Measurements from ENCODE around the gene TMC7.
"Not testable (repeated sequence)": the region's sequence is repeated elsewhere in the genome, so short reads cannot be mapped to it uniquely, and the experiment has no call there.

Gene TMC7

GRCh38 chr16:18979936-18980335 lies 3.8 kb upstream of the TMC7 start:
- no peak for DNase-seq (ENCODE audit: extremely low spot score)
- ChIA-PET POLR2A (no interaction called here), CTCF (no interaction called here)
- no peak for TF ChIP-seq TARDBP (IDR thresholded peaks at IDR 0.05)
- TF ChIP-seq ZNF384 (IDR thresholded peaks at IDR 0.05), result no peak
- TF ChIP-seq L3MBTL2 (conservative IDR thresholded peaks at IDR 0.05), result no peak

GRCh38 chr16:18984435-18985005 lies 786 bp downstream of the TMC7 start:
- POLR2A ChIA-PET, result interaction anchor here (0.9 to 1.5 kb wide), 4 partner anchors 14 to 194 kb away, joined by 3 to 5 read pairs (median 3); partner anchors contain the start of genes ARL6IP1, COQ7 and RPS15A
- CTCF ChIA-PET, result interaction anchor here (1.2 to 1.5 kb wide), 2 partner anchors 84 to 101 kb away, joined by 3 to 9 read pairs; no protein-coding TSS in a partner anchor
- DNase-seq (ENCODE audit: extremely low spot score), result no peak
- no peak for TF ChIP-seq FOXM1 (IDR thresholded peaks at IDR 0.05; ENCODE audit: borderline replicate concordance)
- no peak for TF ChIP-seq CTBP1 (IDR thresholded peaks at IDR 0.05; ENCODE audit: borderline replicate concordance)
- no peak for TF ChIP-seq TARDBP (IDR thresholded peaks at IDR 0.05)
- no peak for TF ChIP-seq PKNOX1 (IDR thresholded peaks at IDR 0.05)
- no peak for TF ChIP-seq ARNT (IDR thresholded peaks at IDR 0.05)
- TF ChIP-seq L3MBTL2 (conservative IDR thresholded peaks at IDR 0.05), result no peak
- no peak for TF ChIP-seq BHLHE40 (IDR thresholded peaks at IDR 0.05; ENCODE audit: borderline replicate concordance)

GRCh38 chr16:18985256-18985655 lies 1.5 kb downstream of the TMC7 start:
- DNase-seq (ENCODE audit: extremely low spot score), result not testable (repeated sequence)
- ChIA-PET POLR2A (interaction anchor here (1.2 kb wide), 1 partner anchor 82 kb away, joined by 3 read pairs; the partner anchor contains the start of gene COQ7), CTCF (interaction anchor here (0.6 kb wide), 1 partner anchor 152 kb away, joined by 3 read pairs; no protein-coding TSS in a partner anchor)

GRCh38 chr16:18991731-18992130 lies 8.0 kb downstream of the TMC7 start:
- CTCF ChIA-PET; DNase-seq (ENCODE audit: extremely low spot score); POLR2A ChIA-PET: not testable (repeated sequence)

GRCh38 chr16:18993531-18993930 lies 9.8 kb downstream of the TMC7 start:
- CTCF ChIA-PET; POLR2A ChIA-PET; DNase-seq (ENCODE audit: extremely low spot score): not testable (repeated sequence)

GRCh38 chr16:18994181-18994580 lies 10.4 kb downstream of the TMC7 start:
- POLR2A ChIA-PET, CTCF ChIA-PET: not testable (repeated sequence)

GRCh38 chr16:18995406-18995805 lies 11.7 kb downstream of the TMC7 start:
- CTCF ChIA-PET; POLR2A ChIA-PET; DNase-seq (ENCODE audit: extremely low spot score): not testable (repeated sequence)

More at GRCh38 chr16:18994181-18994580, 10.4 kb downstream of the TMC7 start:
- not testable (repeated sequence) for DNase-seq (ENCODE audit: extremely low spot score)

- CTCF ChIA-PET; POLR2A ChIA-PET; DNase-seq (ENCODE audit: extremely low spot score): not testable (repeated sequence)
Measured at GRCh38 chr16:18996536-18996935, 12.8 kb downstream of the TMC7 start.

GRCh38 chr16:18997001-18997400 lies 13.3 kb downstream of the TMC7 start:
- DNase-seq (ENCODE audit: extremely low spot score); CTCF ChIA-PET; POLR2A ChIA-PET: not testable (repeated sequence)

- TF ChIP-seq SP1 (IDR thresholded peaks at IDR 0.05), result no peak
- TF ChIP-seq PKNOX1 (IDR thresholded peaks at IDR 0.05), result no peak
- no peak for TF ChIP-seq TARDBP (IDR thresholded peaks at IDR 0.05)
- no peak for TF ChIP-seq FOXK2 (IDR thresholded peaks at IDR 0.05)
- no peak for TF ChIP-seq CTBP1 (IDR thresholded peaks at IDR 0.05; ENCODE audit: borderline replicate concordance)
- no peak for TF ChIP-seq SUZ12 (IDR thresholded peaks at IDR 0.05)
- no peak for TF ChIP-seq BHLHE40 (IDR thresholded peaks at IDR 0.05; ENCODE audit: borderline replicate concordance)
- no peak for TF ChIP-seq FOXA1 (IDR thresholded peaks at IDR 0.05)
- no peak for DNase-seq (ENCODE audit: extremely low spot score)
- CTCF ChIA-PET, result interaction anchor here (1.5 kb wide), 1 partner anchor 15 kb away, joined by 5 read pairs; the partner anchor contains the start of gene TMC7
- POLR2A ChIA-PET, result interaction anchor here (0.7 to 1.0 kb wide), 2 partner anchors 15 to 68 kb away, joined by 3 to 4 read pairs; partner anchors contain the start of genes COQ7 and TMC7
Measured at GRCh38 chr16:18999045-18999393, 15.3 kb downstream of the TMC7 start.
